IMR-90 (cell line): ENCODE results near the gene ARL6IP5. TPM values are rescaled to one million over a fixed set of nuclear protein-coding genes. Genes with fewer than 3 reads are reported as not detected.
A peak's percentile ranks its signal among the peaks of the same experiment; 100 is the strongest.

Source experiments
- ATAC-seq: fragments of 200-7000 bp; cut with Tn5 transposase; 2 replicates; pipeline ENCODE4 v1.9.1; 2020; ENCODE audit warnings: low read depth, mild to moderate bottlenecking, moderate library complexity
- Bru-seq: library from RNA; stranded (reverse); fragments of 400-500 nt; gene quantifications from one replicate; lab custom pipeline; 2021; lab: Mats Ljungman, UMichigan
- BruChase-seq, 2 experiments: library from RNA; stranded (reverse); fragments of 400-500 nt; gene quantifications; one replicate each; lab custom pipeline; 2021; lab: Mats Ljungman, UMichigan
- BruUV-seq: library from RNA; stranded (reverse); fragments of 400-500 nt; replicated peaks from 2 replicates; lab custom pipeline; 2021; lab: Mats Ljungman, UMichigan
- CTCF ChIA-PET: fragments of 300-600 bp; formaldehyde crosslinking; extraction: SDS; loops from one replicate; lab custom pipeline; 2021; ENCODE audit warnings: antibody characterized with exemption; lab: Yijun Ruan, JAX
- POLR2A ChIA-PET: fragments of 300-600 bp; sonication (Branson Sonifier 250); formaldehyde crosslinking; loops from one replicate; lab custom pipeline; 2022; ENCODE audit warnings: antibody characterized with exemption; ENCODE audit not compliant: unreplicated experiment; lab: Charles Lee
- DNase-seq: peaks from one replicate; pipeline ENCODE4 v3.0.0; 2013
- H2AFZ ChIP-seq: replicated peaks from 2 replicates; pipeline ENCODE3; 2013; ENCODE audit warnings: low read length, mild to moderate bottlenecking; ENCODE audit not compliant: poor library complexity
- H2AK5ac ChIP-seq: 2 replicates; pipeline ENCODE4 v1.6.1; 2013; ENCODE audit warnings: low read depth, low read length, inconsistent platforms
- H2AK9ac ChIP-seq: replicated peaks from 2 replicates; pipeline ENCODE3; 2013; ENCODE audit warnings: mild to moderate bottlenecking, low read depth, low read length, moderate library complexity; ENCODE audit not compliant: poor library complexity
- H2BK120ac ChIP-seq: 2 replicates; pipeline ENCODE4 v1.6.1; 2013; ENCODE audit warnings: low read depth, low read length, inconsistent platforms
- H2BK15ac ChIP-seq: 3 replicates; pipeline ENCODE4 v1.6.1; 2013; ENCODE audit warnings: low read depth, low read length, inconsistent platforms
- H2BK20ac ChIP-seq: 2 replicates; pipeline ENCODE4 v1.6.1; 2013; ENCODE audit warnings: low read depth, mild to moderate bottlenecking, inconsistent platforms, low read length, moderate library complexity
- H2BK5ac ChIP-seq: 2 replicates; pipeline ENCODE4 v1.6.1; 2013; ENCODE audit warnings: mild to moderate bottlenecking, low read depth, low read length, inconsistent platforms; ENCODE audit not compliant: poor library complexity, severe bottlenecking
- H3K14ac ChIP-seq: replicated peaks from 2 replicates; pipeline ENCODE4 v1.6.1; 2013; ENCODE audit warnings: low read depth, low read length, inconsistent platforms
- H3K18ac ChIP-seq: 2 replicates; pipeline ENCODE4 v1.6.1; 2013; ENCODE audit warnings: low read depth, low read length, control low read depth
- H3K23ac ChIP-seq: 2 replicates; pipeline ENCODE4 v1.6.1; 2013; ENCODE audit warnings: low read depth, low read length, inconsistent platforms
- H3K27ac ChIP-seq: 2 replicates; pipeline ENCODE4 v1.5.1; 2013; ENCODE audit warnings: mild to moderate bottlenecking, control low read depth, low read length; ENCODE audit not compliant: insufficient read depth
- H3K27me3 ChIP-seq: 2 replicates; pipeline ENCODE4 v1.6.1; 2013; ENCODE audit warnings: low read length; ENCODE audit not compliant: control insufficient read depth, insufficient read depth
- H3K36me3 ChIP-seq: 2 replicates; pipeline ENCODE4 v1.6.1; 2013; ENCODE audit warnings: low read length, mixed read lengths; ENCODE audit not compliant: control insufficient read depth, insufficient read depth
- H3K4ac ChIP-seq: 2 replicates; pipeline ENCODE4 v1.6.1; 2013; ENCODE audit warnings: low read depth, low read length, inconsistent platforms
- H3K4me1 ChIP-seq: 2 replicates; pipeline ENCODE4 v1.6.1; 2013; ENCODE audit warnings: low read length, mixed read lengths; ENCODE audit not compliant: control insufficient read depth, insufficient read depth
- H3K4me2 ChIP-seq: 2 replicates; pipeline ENCODE4 v1.6.1; 2013; ENCODE audit warnings: low read depth, mild to moderate bottlenecking, control low read depth, low read length, moderate library complexity
- H3K4me3 ChIP-seq: 2 replicates; pipeline ENCODE4 v1.5.1; 2013; ENCODE audit warnings: low read depth, mild to moderate bottlenecking, control low read depth, low read length, moderate library complexity; ENCODE audit not compliant: insufficient read depth
- H3K56ac ChIP-seq: 2 replicates; pipeline ENCODE4 v1.6.1; 2013; ENCODE audit warnings: low read length, inconsistent platforms; ENCODE audit not compliant: insufficient read depth; ENCODE audit errors: extremely low read depth
- H3K79me1 ChIP-seq, 2 experiments: 2 replicates each; pipeline ENCODE4 v1.6.1; 2013; ENCODE audit warnings: low read length in 2 of 2, inconsistent platforms in 1 of 2, low read depth in 1 of 2
- H3K9ac ChIP-seq: 2 replicates; pipeline ENCODE4 v1.6.1; 2013; ENCODE audit warnings: low read depth, low read length, control low read depth
- H3K9me1 ChIP-seq: 2 replicates; pipeline ENCODE4 v1.6.1; 2013; ENCODE audit warnings: low read length, inconsistent platforms; ENCODE audit not compliant: insufficient read depth
- H3K9me3 ChIP-seq: 2 replicates; pipeline ENCODE4 v1.6.1; 2013; ENCODE audit warnings: low read length; ENCODE audit not compliant: control insufficient read depth, insufficient read depth
- H4K20me1 ChIP-seq: 2 replicates; pipeline ENCODE4 v1.6.1; 2013; ENCODE audit warnings: low read length, inconsistent platforms; ENCODE audit not compliant: insufficient read depth
- H4K5ac ChIP-seq: 2 replicates; pipeline ENCODE4 v1.6.1; 2013; ENCODE audit warnings: mild to moderate bottlenecking, low read depth, low read length, control low read depth
- H4K8ac ChIP-seq, 2 experiments: 2 replicates each; pipeline ENCODE4 v1.6.1; 2013; ENCODE audit warnings: low read depth in 2 of 2, low read length in 2 of 2, control low read depth in 1 of 2, inconsistent platforms in 1 of 2
- H4K91ac ChIP-seq: 2 replicates; pipeline ENCODE4 v1.6.1; 2013; ENCODE audit warnings: low read depth, low read length, inconsistent platforms; ENCODE audit not compliant: insufficient read depth
- BHLHE40 ChIP-seq: fragments of 150-350 bp; IDR thresholded peaks from 2 replicates; pipeline ENCODE4 v1.6.1; 2016; ENCODE audit warnings: mild to moderate bottlenecking, low read depth, low read length
- CEBPB ChIP-seq: IDR thresholded peaks from 2 replicates; pipeline ENCODE4 v1.6.1; 2012; ENCODE audit warnings: low read depth, low read length, improper control_type of control experiment
- ELK1 ChIP-seq: fragments of 150-350 bp; IDR thresholded peaks from 2 replicates; pipeline ENCODE4 v1.6.1; 2016; ENCODE audit warnings: low read depth, mild to moderate bottlenecking, low read length, moderate library complexity, borderline replicate concordance
- FOS ChIP-seq: fragments of 150-350 bp; IDR thresholded peaks from 2 replicates; pipeline ENCODE4 v1.6.1; 2016; ENCODE audit warnings: low read depth, low read length
- MAFK ChIP-seq: IDR thresholded peaks from 2 replicates; pipeline ENCODE4 v1.6.1; 2012; ENCODE audit warnings: low read depth, low read length, improper control_type of control experiment
- NFE2L2 ChIP-seq: fragments of 150-350 bp; IDR thresholded peaks from 2 replicates; pipeline ENCODE4 v1.6.1; 2016; ENCODE audit warnings: low read depth, mild to moderate bottlenecking, low read length
- RAD21 ChIP-seq: IDR thresholded peaks from 2 replicates; pipeline ENCODE4 v1.6.1; 2012; ENCODE audit warnings: low read length, improper control_type of control experiment
- RFX5 ChIP-seq: IDR thresholded peaks from 2 replicates; pipeline ENCODE4 v1.8.0; 2012; ENCODE audit warnings: low read depth, mild to moderate bottlenecking, low read length, moderate library complexity
- SMC3 ChIP-seq: fragments of 150-350 bp; IDR thresholded peaks from 2 replicates; pipeline ENCODE4 v1.6.1; 2016; ENCODE audit warnings: low read depth, mild to moderate bottlenecking, antibody characterized with exemption, low read length, moderate library complexity
- USF2 ChIP-seq: fragments of 150-350 bp; IDR thresholded peaks from 2 replicates; pipeline ENCODE4 v1.6.1; 2017; ENCODE audit warnings: mild to moderate bottlenecking, antibody characterized with exemption, low read length, low read depth
- WGBS, 2 experiments: methylation state at CpG; one replicate each; pipeline versions ENCODE4 v1.1.5 to v1.1.7; 2013; ENCODE audit warnings: missing lambda C conversion rate in 2 of 2; ENCODE audit not compliant: insufficient read length in 1 of 2; ENCODE audit errors: extremely low coverage in 2 of 2; 5-methylcytosine and 5-hydroxymethylcytosine counted together
- dilution Hi-C: fragments of 300-500 bp; cut with HindIII; formaldehyde crosslinking; loops from one replicate; pipeline ENCODE4 v1.14.3; 2018; ENCODE audit warnings: low sequenced_read_pairs; ENCODE audit not compliant: unreplicated experiment
- in situ Hi-C: fragments of 300-500 bp; cut with MboI; formaldehyde crosslinking; loops from 3 replicates; pipeline ENCODE4 v1.14.3; 2019; ENCODE audit warnings: low sequenced_read_pairs, inconsistent platforms, mixed read lengths
- intact Hi-C: fragments of 100-400 bp; cut with micrococcal nuclease; formaldehyde crosslinking; loops from 2 replicates; pipeline ENCODE4 v1.10.0; 2022
- long read RNA-seq: library from polyadenylated mRNA; unstranded; transcript quantifications from one replicate; pipeline ENCODE4 v2.0.0, GENCODE V29; 2021; ENCODE audit not compliant: unreplicated experiment
- polyA plus RNA-seq, 3 experiments: library from polyadenylated mRNA; depleted of rRNA; stranded (reverse); fragments of >200 nt; gene quantifications; 2 replicates each; pipeline ENCODE4 v1.2.3, GENCODE V29; 2012; ENCODE audit warnings: low replicate concordance in 1 of 3
- total RNA-seq: library from RNA; depleted of rRNA; stranded (reverse); fragments of >200 nt; gene quantifications from 2 replicates; pipeline ENCODE4 v1.2.3, GENCODE V29; 2012; rRNA removed

ARL6IP5 gene
- total RNA-seq (98.8 and 126 TPM in 2 replicates), polyA plus RNA-seq (2012; rRNA removed) (68.7 and 76.4 TPM in 2 replicates), Bru-seq, nascent RNA (percentile 81 among the genes with signal in this experiment), BruChase-seq, experiment 1, labeled RNA remaining after a 6-hour chase (percentile 88 among the genes with signal in this experiment), BruChase-seq, experiment 2, labeled RNA remaining after a 2-hour chase (percentile 82 among the genes with signal in this experiment)
- 25.4 and 55.0 TPM in 2 replicates for polyA plus RNA-seq (2012; cell fraction: cytosol; rRNA removed)
- polyA plus RNA-seq (2012; cell fraction: nucleus; rRNA removed; ENCODE audit: low replicate concordance), result 14.4 and 22.8 TPM in 2 replicates
- long read RNA-seq, transcript ARL6IP5-201 (3 exons, 2,101 nt), result major isoform, 304 of 317 reads
- long read RNA-seq, partial matches to known transcripts, result 2 of 317 reads
- long read RNA-seq, other reads (novel, unspliced or antisense), result 10 of 317 reads

- H3K14ac ChIP-seq, result peak within 1 kb of the TSS; percentile 97
- H4K20me1 ChIP-seq, result peaks cover 11% of the 10 kb centered on the region; the same call in 1 of the 2 replicates
- H3K27me3 ChIP-seq, result no peaks in the 10 kb centered on the region
- peaks cover 3% of the 10 kb centered on the region; the same call in 1 of the 2 replicates for H3K36me3 ChIP-seq
- peak within 1 kb of the TSS; percentile 87 for H2BK5ac ChIP-seq
- peak within 1 kb of the TSS; percentile 87 for H3K4me3 ChIP-seq
- peak within 1 kb of the TSS; percentile 93 for H3K23ac ChIP-seq
- peak within 1 kb of the TSS; percentile 97 for H3K4ac ChIP-seq
- peak within 1 kb of the TSS; percentile 67 to 93 for H4K8ac ChIP-seq
- dilution Hi-C loops, result no loop called here
- H2BK15ac ChIP-seq, result peak within 1 kb of the TSS; percentile 67; the same call in 2 of the 3 replicates
- peak within 1 kb of the TSS; percentile 89 for H4K91ac ChIP-seq
- H3K56ac ChIP-seq, result peak within 1 kb of the TSS; percentile 86
- H2AK9ac ChIP-seq, result peak within 1 kb of the TSS; percentile 99
- peak; percentile 93 for DNase-seq
- peak within 1 kb of the TSS; percentile 83 for H2AFZ ChIP-seq
- peaks cover 15% of the 10 kb centered on the region for H3K9me1 ChIP-seq
- H3K79me1 ChIP-seq, result peaks cover 4 to 40% of the 10 kb centered on the region in 2 experiments
- 0% methylated on average over 9 of the region's 32 CpGs; no CpG with 5 or more reads in 1 of the 2 experiments for whole genome bisulfite sequencing, 2 experiments
- H3K4me1 ChIP-seq, result peaks cover 10% of the 10 kb centered on the region
- H3K27ac ChIP-seq, result peak within 1 kb of the TSS; percentile 86
- peak within 1 kb of the TSS; percentile 80 for H3K18ac ChIP-seq
- 0 out of 2 replicates have a peak, but pooled peaks have one; percentile 32 for TF ChIP-seq USF2
- TF ChIP-seq RAD21, result no peak
- no peak for TF ChIP-seq ELK1
- no peak for TF ChIP-seq RFX5
- no peak for TF ChIP-seq SMC3
- TF ChIP-seq FOS, result peak; percentile 49; the same call in 1 of the 2 replicates
- peak; percentile 61; the same call in 1 of the 2 replicates for TF ChIP-seq CEBPB
- TF ChIP-seq MAFK, result no peak
- TF ChIP-seq NFE2L2, result no peak
- TF ChIP-seq BHLHE40, result no peak
- peak within 1 kb of the TSS; percentile 90 for H2BK120ac ChIP-seq
- in situ Hi-C loops, result no loop called here
- H3K4me2 ChIP-seq, result peak within 1 kb of the TSS; percentile 93
- H3K9me3 ChIP-seq, result no peaks in the 10 kb centered on the region
- intact Hi-C loops, result loop anchor here (10.0 kb wide), 2 partner anchors 780 to 860 kb away; no protein-coding TSS in a partner anchor
- peak within 1 kb of the TSS; percentile 89 for H2BK20ac ChIP-seq
- H4K5ac ChIP-seq, result peak within 1 kb of the TSS; percentile 86
- peak within 1 kb of the TSS; percentile 79 for H3K9ac ChIP-seq
- ATAC-seq, result peak; percentile 44
- peak within 1 kb of the TSS; percentile 87 for H2AK5ac ChIP-seq
- no TSS peak for BruUV-seq
- CTCF ChIA-PET, result interaction anchor here (0.5 to 0.7 kb wide), 2 partner anchors 1264 to 1485 kb away, joined by 3 to 5 read pairs; no protein-coding TSS in a partner anchor
- POLR2A ChIA-PET, result interaction anchor here (0.6 kb wide), 1 partner anchor 561 kb away, joined by 5 read pairs; no protein-coding TSS in a partner anchor
Measured at GRCh38 chr3:69084326-69085167, at the start of gene ARL6IP5. ARL6IP5 (plus strand) TSS chr3:69084937; CDS start chr3:69085048, 111 bp downstream.
